NCI-H1092 treated with DMSO at 0.1 percent for 48 hours (cell line): Measurements from ENCODE around the gene HPSE2.
"Not testable (repeated sequence)": the region's sequence is repeated elsewhere in the genome, so short reads cannot be mapped to it uniquely, and the experiment has no call there.

ENCODE experiments used
- DNase-seq: peaks from one replicate; lab custom pipeline; 2025; lab: John Stamatoyannopoulos, UW

The HPSE2 gene

DNA sequence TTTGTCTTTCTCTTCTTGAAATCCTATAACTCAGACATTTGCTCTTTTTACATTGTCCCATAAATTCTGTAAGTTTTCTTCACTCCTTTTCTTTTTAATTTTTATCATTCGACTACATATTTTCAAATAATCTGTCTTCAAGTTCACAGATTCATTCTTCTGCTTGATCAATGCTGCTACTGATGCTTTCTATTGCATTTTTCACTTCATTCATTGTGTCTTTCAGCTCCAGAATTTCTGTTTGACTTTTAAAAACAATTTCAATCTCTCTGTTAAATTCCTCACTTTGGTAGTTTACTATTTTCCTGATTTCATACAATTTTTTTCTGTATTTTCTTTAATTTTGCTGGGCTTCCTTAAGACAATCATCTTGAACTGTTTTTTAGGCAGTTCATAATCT is 230.4 kb downstream of the HPSE2 start:
- DNase-seq = no peak

DNA sequence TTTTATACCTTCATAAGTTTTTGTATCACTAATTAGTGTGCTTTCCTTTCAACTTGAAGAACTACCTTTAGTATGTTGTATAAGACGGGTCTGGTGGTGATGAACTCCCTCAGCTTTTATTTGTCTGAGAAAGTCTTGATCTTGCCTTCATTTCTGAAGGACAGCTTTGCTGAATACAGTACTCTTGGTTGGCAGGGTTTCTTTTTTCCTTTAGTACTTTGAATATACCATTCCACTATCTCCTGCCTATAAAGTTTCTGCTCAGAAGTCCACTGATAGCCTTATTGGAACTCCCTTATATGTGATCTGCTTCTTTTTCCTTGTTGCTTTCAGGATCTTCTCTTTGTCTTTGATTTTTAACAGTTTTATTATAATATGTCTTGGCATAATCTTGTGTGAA is 230.9 kb downstream of the HPSE2 start:
- DNase-seq = no peak

DNA sequence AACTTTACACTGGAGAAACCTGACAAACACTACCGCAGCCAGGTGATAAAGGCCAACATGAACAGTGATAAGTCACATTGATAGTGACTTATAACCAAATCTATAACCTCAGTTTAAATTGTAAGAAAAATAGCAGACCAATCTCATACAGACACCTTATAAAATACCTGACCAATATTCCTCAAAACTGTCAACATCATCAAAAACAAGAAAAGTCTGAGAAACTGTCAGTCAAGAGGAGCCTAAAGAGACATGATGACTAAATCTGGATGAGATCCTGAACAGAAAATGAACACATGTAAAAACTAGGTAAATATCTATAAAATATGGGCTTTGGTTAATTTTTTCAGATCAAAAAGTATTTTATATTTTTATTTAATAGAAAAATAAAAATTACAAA is 233.3 kb downstream of the HPSE2 start:
- DNase-seq = no peak

GRCh38 chr10:98997596-98997995 is 238.1 kb downstream of the HPSE2 start:
- no peak for DNase-seq

- DNase-seq = no peak
Measured at GRCh38 chr10:98994030-98994429, 241.6 kb downstream of the HPSE2 start.

- DNase-seq = not testable (repeated sequence)
Measured at GRCh38 chr10:98983751-98984150, 251.9 kb downstream of the HPSE2 start.

DNA sequence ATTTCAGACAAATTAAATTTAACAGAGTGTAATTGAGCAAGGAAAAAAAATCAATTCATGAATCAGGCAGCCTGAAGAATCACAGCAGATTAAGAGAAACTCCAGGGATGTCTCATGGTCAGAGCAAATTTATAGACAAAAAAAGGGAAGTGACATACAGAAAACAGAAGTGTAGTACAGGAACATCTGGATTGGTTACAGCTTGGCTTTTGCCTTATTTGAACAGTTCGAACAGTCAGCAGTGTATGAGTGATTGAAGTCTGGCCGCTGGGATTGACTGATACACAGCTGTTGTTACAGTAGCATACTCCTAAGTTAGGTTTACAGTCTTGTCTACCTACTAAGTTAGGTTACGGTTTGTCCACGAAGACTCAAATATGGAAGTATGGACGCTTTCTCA is 255.3 kb downstream of the HPSE2 start:
- no peak for DNase-seq

- DNase-seq = no peak
Measured at GRCh38 chr10:98971464-98971863, 264.2 kb downstream of the HPSE2 start.

DNA sequence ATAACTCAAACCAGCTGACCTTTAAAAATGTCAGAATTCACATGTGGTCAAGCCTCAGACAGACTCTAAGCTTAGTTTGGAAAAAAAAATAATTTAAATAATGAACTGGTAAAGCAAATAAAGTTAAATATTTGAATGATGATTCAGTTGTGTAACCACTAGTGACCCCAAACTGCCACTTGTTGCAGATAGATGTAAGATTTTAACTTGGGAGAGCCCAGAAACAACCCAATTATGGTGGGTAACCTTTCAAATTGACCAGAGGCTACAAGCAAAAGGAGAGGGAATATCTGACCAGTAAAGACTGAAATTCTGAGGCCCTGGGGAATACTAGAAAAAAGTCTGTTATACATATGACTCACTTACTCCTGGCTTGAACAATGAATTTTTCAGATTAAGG is 268.1 kb downstream of the HPSE2 start:
- DNase-seq = no peak

DNA sequence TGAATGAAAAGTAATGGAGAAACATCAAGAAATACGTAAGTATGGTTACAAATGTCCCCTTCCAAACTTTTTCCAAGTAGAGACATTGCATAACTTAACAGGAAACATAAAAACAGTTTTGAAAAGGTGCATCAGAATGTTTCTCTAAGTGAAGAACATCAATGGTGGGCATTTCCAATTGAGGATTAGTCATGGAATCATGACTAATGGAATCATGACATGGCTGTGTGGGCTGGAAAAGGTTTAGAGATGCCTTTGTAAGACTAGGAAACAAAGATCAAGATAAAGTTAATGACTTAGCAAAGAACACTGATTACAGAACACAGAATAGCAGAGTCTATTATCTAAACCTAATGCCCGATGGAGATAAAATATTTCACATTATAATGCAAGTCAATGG is 272.0 kb downstream of the HPSE2 start:
- no peak for DNase-seq

DNA sequence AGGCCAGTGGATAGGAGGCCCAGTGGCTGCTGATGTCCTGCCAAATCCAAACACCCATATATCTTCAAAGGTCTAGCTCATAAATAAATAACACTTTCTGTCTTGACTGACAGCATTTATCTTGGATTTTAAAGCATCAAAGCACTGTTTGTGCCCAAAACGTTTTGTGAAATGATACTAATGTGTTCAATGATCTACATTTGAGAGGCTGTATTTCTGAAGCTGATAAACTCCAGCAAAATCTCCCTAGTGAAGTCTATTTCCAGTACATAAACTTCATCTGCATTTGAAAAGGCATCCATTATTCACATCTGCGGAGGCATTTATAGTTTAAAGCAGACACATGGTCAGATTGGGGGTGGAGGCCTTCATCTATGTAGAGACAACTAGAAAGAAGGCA is 276.3 kb downstream of the HPSE2 start:
- DNase-seq = no peak

- DNase-seq = no peak
Measured at GRCh38 chr10:98957801-98958200, 277.9 kb downstream of the HPSE2 start.

DNA sequence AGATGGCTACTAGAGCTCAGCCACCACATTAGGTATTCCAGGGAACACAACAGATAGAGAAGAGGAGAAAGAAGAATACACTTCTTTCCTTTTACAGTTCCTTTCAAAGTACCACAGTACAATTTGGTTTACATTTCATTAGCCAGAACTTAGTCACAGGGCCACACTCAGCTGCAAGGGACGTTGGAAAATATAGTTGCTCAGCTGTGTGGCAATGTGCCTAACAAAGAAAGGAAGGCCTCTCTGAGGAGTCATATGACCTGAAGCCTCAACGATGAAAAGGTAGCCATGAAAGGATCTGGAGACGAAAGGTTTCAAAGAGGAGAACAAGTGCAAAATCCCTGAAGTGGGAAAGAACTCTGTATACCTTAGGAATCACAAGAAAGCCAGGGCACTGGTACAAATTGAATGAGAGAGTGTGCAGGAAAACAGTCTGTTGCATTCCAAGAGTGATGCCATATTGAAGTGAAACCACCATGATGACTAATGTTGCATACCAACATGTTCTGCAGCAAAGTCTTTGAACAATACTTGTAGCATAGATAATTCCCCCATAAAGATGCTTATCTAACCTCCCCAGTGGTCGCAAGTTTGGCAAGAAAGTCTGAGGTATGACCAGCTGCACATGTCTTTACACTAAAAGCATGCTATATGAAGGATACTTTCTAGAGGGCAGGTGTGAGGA is 278.9 kb downstream of the HPSE2 start:
- no peak for DNase-seq

DNA sequence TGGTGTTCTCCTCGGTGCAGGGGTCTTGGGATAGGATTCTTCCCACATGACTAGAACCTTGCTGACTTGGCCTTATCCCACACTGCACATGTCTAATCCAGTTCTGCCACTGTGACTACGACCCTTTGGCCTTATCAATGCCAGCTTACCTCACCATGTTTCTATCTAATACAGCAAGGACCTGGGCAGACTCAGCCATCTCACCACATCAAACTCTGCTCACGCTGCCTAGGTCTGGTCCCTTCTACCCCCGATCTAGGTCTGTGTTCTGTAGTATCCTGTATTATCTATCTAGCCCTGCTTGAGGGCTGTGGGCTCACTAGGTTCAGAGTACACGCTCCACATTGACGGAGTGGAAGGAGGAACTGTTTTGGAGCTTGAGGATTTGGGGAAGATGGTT is 282.4 kb downstream of the HPSE2 start:
- DNase-seq = no peak

- no peak for DNase-seq
Measured at GRCh38 chr10:98951269-98952000, 284.2 kb downstream of the HPSE2 start.

GRCh38 chr10:98950106-98950505 is 285.5 kb downstream of the HPSE2 start:
- DNase-seq = no peak

DNA sequence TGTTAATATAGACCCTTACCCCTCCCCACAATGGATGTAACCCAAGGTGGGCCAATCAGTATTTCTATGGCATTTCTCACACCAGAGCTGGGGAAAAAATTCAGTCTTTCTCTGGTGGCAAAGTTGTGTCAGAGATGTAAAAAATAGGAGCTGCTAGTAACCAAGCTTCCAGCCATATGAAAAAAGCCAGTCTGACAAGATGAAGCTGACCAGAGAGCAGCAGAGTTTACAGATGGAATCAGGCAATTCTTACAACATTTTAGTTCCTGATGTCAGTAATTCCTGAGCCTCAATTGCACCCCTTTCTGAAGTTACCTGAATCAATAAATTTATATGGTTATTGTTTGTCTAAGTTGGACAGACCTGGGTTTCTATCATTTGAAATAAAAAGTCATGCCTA is 286.3 kb downstream of the HPSE2 start:
- no peak for DNase-seq

GRCh38 chr10:98943681-98944080 is 292.0 kb downstream of the HPSE2 start:
- DNase-seq = no peak

DNA sequence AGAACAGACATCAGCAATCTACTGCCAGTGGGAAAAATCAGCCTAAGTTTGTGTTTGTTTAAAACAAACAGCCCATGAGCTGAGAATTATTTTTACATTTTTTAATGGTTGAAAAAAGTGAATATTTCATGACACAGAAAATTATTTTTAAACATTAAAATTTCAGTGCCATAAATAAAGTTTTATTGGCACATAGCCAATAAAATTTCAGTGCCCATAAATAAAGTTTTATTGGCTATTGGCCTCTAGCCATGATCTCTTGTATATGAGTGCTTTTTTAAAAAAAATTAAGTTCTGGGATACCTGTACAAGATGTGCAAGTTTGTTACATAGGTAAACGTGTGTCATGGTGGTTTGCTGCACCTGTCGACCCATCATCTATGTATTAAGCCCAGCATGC is 305.9 kb downstream of the HPSE2 start:
- no peak for DNase-seq

DNA sequence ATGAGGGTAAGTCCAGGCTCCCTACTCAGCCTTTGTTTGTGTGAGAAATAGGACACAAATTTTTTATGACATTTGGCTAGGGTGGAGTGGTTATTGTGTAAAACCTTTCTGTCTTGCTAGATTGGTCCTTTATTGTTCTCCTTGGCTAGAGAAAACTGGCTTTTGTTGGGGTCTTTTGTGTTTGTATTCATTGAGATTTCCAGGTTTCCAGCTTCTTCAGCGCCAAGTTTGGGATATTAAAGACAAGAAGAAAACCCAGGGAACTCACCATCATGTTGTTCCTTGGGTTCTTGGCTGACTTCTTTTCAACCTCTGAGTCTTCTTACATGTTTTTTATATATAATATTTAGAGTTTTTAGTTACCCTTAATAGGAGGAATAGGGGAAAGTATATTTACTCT is 310.0 kb downstream of the HPSE2 start:
- DNase-seq = no peak

GRCh38 chr10:98924526-98924925 is 311.1 kb downstream of the HPSE2 start:
- DNase-seq = no peak

- no peak for DNase-seq
Measured at GRCh38 chr10:98921316-98921715, 314.3 kb downstream of the HPSE2 start.

- no peak for DNase-seq
Measured at GRCh38 chr10:98920807-98921206, 314.8 kb downstream of the HPSE2 start.

DNA sequence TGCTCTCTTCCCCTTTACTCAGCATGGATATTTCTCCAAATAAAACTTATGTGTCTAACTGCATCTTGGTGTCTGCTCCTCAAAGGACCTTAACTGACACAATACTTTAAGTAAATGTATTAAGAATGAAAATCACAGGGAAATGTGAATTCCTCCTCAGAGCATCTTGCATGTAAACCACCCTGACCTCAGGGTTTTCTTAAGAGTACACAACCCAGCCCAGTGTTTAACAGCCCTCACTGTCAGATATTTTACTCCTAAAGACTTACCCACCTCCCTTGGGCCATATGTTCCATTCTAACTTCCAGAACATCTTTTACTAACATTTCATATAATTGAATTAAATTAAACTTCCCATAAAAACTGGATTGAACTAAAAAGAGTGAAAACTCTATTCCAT is 315.3 kb downstream of the HPSE2 start:
- DNase-seq = no peak
